ENCODE results near the gene IQCE. TPM values are rescaled to one million over a fixed set of nuclear protein-coding genes. Genes with fewer than 3 reads are reported as not detected.
"Not testable (repeated sequence)": the region's sequence is repeated elsewhere in the genome, so short reads cannot be mapped to it uniquely, and the experiment has no call there.

Gene IQCE
- total RNA-seq, 1 donor from 2014 or later, result 9.9 TPM

GRCh38 chr7:2530071-2530987 lies 28.4 kb upstream of the IQCE start:
- intact Hi-C loops (cut with DNase I), result no loop called here
- ATAC-seq (ENCODE audit: poor library complexity) (peak; percentile 44), DNase-seq (no peak)

- intact Hi-C loops (cut with DNase I); DNase-seq; ATAC-seq (ENCODE audit: poor library complexity): not testable (repeated sequence)
Observed at GRCh38 chr7:2530994-2531795, 27.6 kb upstream of the IQCE start.

GRCh38 chr7:2531796-2532110 lies 27.0 kb upstream of the IQCE start:
- intact Hi-C loops (cut with DNase I); DNase-seq; ATAC-seq (ENCODE audit: poor library complexity): not testable (repeated sequence)

- DNase-seq, result peak; percentile 15
- intact Hi-C loops (cut with DNase I); ATAC-seq (ENCODE audit: poor library complexity): not testable (repeated sequence)
Observed at GRCh38 chr7:2532199-2532772, 26.5 kb upstream of the IQCE start.

- ATAC-seq (ENCODE audit: poor library complexity); DNase-seq; intact Hi-C loops (cut with DNase I): not testable (repeated sequence)
Observed at GRCh38 chr7:2532816-2533215, 26.0 kb upstream of the IQCE start.

- ATAC-seq (ENCODE audit: poor library complexity); intact Hi-C loops (cut with DNase I): not testable (repeated sequence)
Observed at GRCh38 chr7:2533566-2533965, 25.2 kb upstream of the IQCE start.

GRCh38 chr7:2534214-2534613 lies 24.6 kb upstream of the IQCE start:
- DNase-seq; ATAC-seq (ENCODE audit: poor library complexity); intact Hi-C loops (cut with DNase I): not testable (repeated sequence)

More at GRCh38 chr7:2533566-2533965, 25.2 kb upstream of the IQCE start:
- not testable (repeated sequence) for DNase-seq

GRCh38 chr7:2535872-2536627 lies 22.7 kb upstream of the IQCE start:
- ATAC-seq (ENCODE audit: poor library complexity); intact Hi-C loops (cut with DNase I); DNase-seq: not testable (repeated sequence)

GRCh38 chr7:2537981-2538851 lies 20.6 kb upstream of the IQCE start:
- intact Hi-C loops (cut with DNase I), result no loop called here
- DNase-seq (peak; percentile 41), ATAC-seq (ENCODE audit: poor library complexity) (no peak)

GRCh38 chr7:2539031-2539911 lies 19.5 kb upstream of the IQCE start:
- DNase-seq (peak; percentile 30), ATAC-seq (ENCODE audit: poor library complexity) (no peak)
- intact Hi-C loops (cut with DNase I), result no loop called here

GRCh38 chr7:2540133-2540532 lies 18.6 kb upstream of the IQCE start:
- intact Hi-C loops (cut with DNase I), result no loop called here
- DNase-seq (no peak), ATAC-seq (ENCODE audit: poor library complexity) (no peak)

- intact Hi-C loops (cut with DNase I), result no loop called here
- no peak for ATAC-seq (ENCODE audit: poor library complexity)
- DNase-seq, result peak; percentile 37
Observed at GRCh38 chr7:2540641-2541051, 18.1 kb upstream of the IQCE start.

GRCh38 chr7:2541291-2542010 lies 17.3 kb upstream of the IQCE start:
- intact Hi-C loops (cut with DNase I), result no loop called here
- DNase-seq (peak; percentile 28), ATAC-seq (ENCODE audit: poor library complexity) (no peak)

GRCh38 chr7:2542011-2542915 lies 16.5 kb upstream of the IQCE start:
- peak; percentile 37 for DNase-seq
- intact Hi-C loops (cut with DNase I), result no loop called here
- ATAC-seq (ENCODE audit: poor library complexity), result no peak

Data from Right ventricle myocardium superior (tissue), 1 donor.